Omental fat pad (tissue), 4 donors: ENCODE measurements around the gene OR8G1. TPM values are rescaled to one million over a fixed set of nuclear protein-coding genes. Genes with fewer than 3 reads are reported as not detected.
"Not testable (repeated sequence)": the region's sequence is repeated elsewhere in the genome, so short reads cannot be mapped to it uniquely, and the experiment has no call there.

ENCODE experiments used
- ATAC-seq: fragments of 150-250 bp; one replicate; pipeline ENCODE4 v1.9.1; 2016; ENCODE audit warnings: mild to moderate bottlenecking, moderate library complexity; ENCODE audit not compliant: low FRiP score
- DNase-seq: peaks from one replicate; pipeline ENCODE4 v3.0.0-alpha.2; 2019; ENCODE audit warnings: low spot score
- CTCF ChIP-seq, 3 donors: fragments of 450-650 bp; IDR thresholded peaks; one replicate each; pipeline ENCODE4 v1.5.1; 2016 to 2017; ENCODE audit warnings: antibody characterized with exemption in 3 of 3, mild to moderate bottlenecking in 3 of 3, moderate library complexity in 2 of 3
- total RNA-seq, 4 donors: library from RNA; depleted of rRNA; stranded (reverse); fragments of >200 nt; gene quantifications; one replicate each; pipeline ENCODE4 v1.1.0, GENCODE V29; 2016

Gene OR8G1
- total RNA-seq, 4 donors from 2014 or later, result not detected

GRCh38 chr11:124211321-124211720 is 29.6 kb upstream of the OR8G1 start:
- no peak for DNase-seq
- ATAC-seq, result no peak
- no peak for TF ChIP-seq CTCF (IDR thresholded peaks at IDR 0.05)

- ATAC-seq (no peak), DNase-seq (no peak)
- TF ChIP-seq CTCF (IDR thresholded peaks at IDR 0.05), result no peak
These were observed 26.9 kb upstream of the OR8G1 start for GRCh38 chr11:124214027-124214426.

- no peak for TF ChIP-seq CTCF (IDR thresholded peaks at IDR 0.05)
- ATAC-seq (no peak), DNase-seq (no peak)
These were observed 21.8 kb upstream of the OR8G1 start for GRCh38 chr11:124219126-124219525.

- DNase-seq (no peak), ATAC-seq (no peak)
- no peak for TF ChIP-seq CTCF (IDR thresholded peaks at IDR 0.05)
These were observed 18.5 kb upstream of the OR8G1 start for GRCh38 chr11:124222407-124222806.

- not testable (repeated sequence) for DNase-seq, ATAC-seq
These were observed 16.1 kb upstream of the OR8G1 start for GRCh38 chr11:124224618-124225423.

- DNase-seq (no peak), ATAC-seq (no peak)
- TF ChIP-seq CTCF (IDR thresholded peaks at IDR 0.05), result no peak
These were observed 15.4 kb upstream of the OR8G1 start for GRCh38 chr11:124225471-124225870.

GRCh38 chr11:124233376-124233775 is 7.5 kb upstream of the OR8G1 start:
- no peak for DNase-seq
- TF ChIP-seq CTCF (IDR thresholded peaks at IDR 0.05), result no peak
- no peak for ATAC-seq
